Retina (tissue), 1 donor: ENCODE data around the gene CMTM4.
"Not testable (repeated sequence)": the region's sequence is repeated elsewhere in the genome, so short reads cannot be mapped to it uniquely, and the experiment has no call there.

ENCODE experiments used
- DNase-seq: peaks from one replicate; pipeline ENCODE4 v3.0.0-alpha.2; 2016

CMTM4 gene

GRCh38 chr16:66703406-66704215 lies 7.1 kb upstream of the CMTM4 start:
- no peak for DNase-seq

- DNase-seq, result no peak
These were observed 5.0 kb upstream of the CMTM4 start for GRCh38 chr16:66701516-66701915.

GRCh38 chr16:66701026-66701425 lies 4.5 kb upstream of the CMTM4 start:
- DNase-seq, result no peak

GRCh38 chr16:66699898-66700297 lies 3.4 kb upstream of the CMTM4 start:
- DNase-seq, result no peak

GRCh38 chr16:66698046-66698445 lies 1.5 kb upstream of the CMTM4 start:
- DNase-seq, result no peak

GRCh38 chr16:66695935-66696668 lies 441 bp downstream of the CMTM4 start:
- peak; percentile 54 for DNase-seq

- no peak for DNase-seq
These were observed 1.0 kb downstream of the CMTM4 start for GRCh38 chr16:66695471-66695934.

- DNase-seq, result no peak
These were observed 3.4 kb downstream of the CMTM4 start for GRCh38 chr16:66693149-66693548.

GRCh38 chr16:66692341-66692740 lies 4.2 kb downstream of the CMTM4 start:
- DNase-seq, result no peak

GRCh38 chr16:66691234-66691633 lies 5.3 kb downstream of the CMTM4 start:
- DNase-seq, result no peak

GRCh38 chr16:66690106-66690847 lies 6.3 kb downstream of the CMTM4 start:
- DNase-seq, result no peak

GRCh38 chr16:66689282-66689681 lies 7.3 kb downstream of the CMTM4 start:
- DNase-seq, result no peak

- no peak for DNase-seq
These were observed 8.5 kb downstream of the CMTM4 start for GRCh38 chr16:66687906-66688625.

GRCh38 chr16:66685501-66686115 lies 10.9 kb downstream of the CMTM4 start:
- DNase-seq, result not testable (repeated sequence)

GRCh38 chr16:66682271-66682670 lies 14.3 kb downstream of the CMTM4 start:
- DNase-seq, result no peak

- DNase-seq, result no peak
These were observed 14.9 kb downstream of the CMTM4 start for GRCh38 chr16:66681676-66682075.

- DNase-seq, result no peak
These were observed 18.2 kb downstream of the CMTM4 start for GRCh38 chr16:66678337-66678736.

- DNase-seq, result no peak
These were observed 18.7 kb downstream of the CMTM4 start for GRCh38 chr16:66677836-66678235.

GRCh38 chr16:66677179-66677578 lies 19.4 kb downstream of the CMTM4 start:
- no peak for DNase-seq

- DNase-seq, result no peak
These were observed 19.9 kb downstream of the CMTM4 start for GRCh38 chr16:66676599-66676998.

- DNase-seq, result no peak
These were observed 22.9 kb downstream of the CMTM4 start for GRCh38 chr16:66673691-66674090.

GRCh38 chr16:66670691-66671388 lies 25.7 kb downstream of the CMTM4 start:
- DNase-seq, result no peak
